Mesenteric fat pad (tissue), 1 donor: Measurements from ENCODE around the gene NTNG2. TPM values are rescaled to one million over a fixed set of nuclear protein-coding genes. Genes with fewer than 3 reads are reported as not detected.

ENCODE experiments used
- DNase-seq: peaks from one replicate; pipeline ENCODE4 v3.0.0-alpha.2; 2020; ENCODE audit warnings: low spot score
- total RNA-seq: library from RNA; stranded (reverse); fragmentation: NEBNext Ultra II Directional; extraction: Animal tissue kit (Norgen Biotek cat#: 25700); gene quantifications from one replicate; pipeline ENCODE4 v1.2.1, GENCODE V29; 2021
- donor health status: DM: yes; HTN: yes; CAD: no.

NTNG2 gene
- total RNA-seq, 1 donor from 2014 or later = 2.0 TPM

DNA sequence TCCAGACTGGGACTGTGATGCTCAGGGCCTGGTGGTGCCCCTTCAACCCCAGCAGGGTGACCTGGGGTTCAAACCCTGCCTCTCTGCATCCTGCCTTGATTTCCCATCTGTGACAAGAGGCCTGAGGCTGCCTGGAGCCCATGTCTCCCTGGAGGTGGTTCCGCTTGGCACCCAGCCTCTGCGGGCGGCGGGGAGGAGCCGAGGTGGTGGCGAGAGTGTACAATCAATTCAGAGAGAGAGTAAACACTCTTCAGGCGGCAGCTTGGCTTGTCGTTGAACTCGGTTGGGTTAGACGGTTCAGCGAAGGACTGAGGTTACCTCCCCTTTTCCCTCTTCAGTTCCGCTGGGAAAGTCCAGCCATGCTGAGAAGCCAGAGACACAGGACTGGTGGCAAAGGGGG is 39.3 kb downstream of the NTNG2 start:
- no peak for DNase-seq

DNA sequence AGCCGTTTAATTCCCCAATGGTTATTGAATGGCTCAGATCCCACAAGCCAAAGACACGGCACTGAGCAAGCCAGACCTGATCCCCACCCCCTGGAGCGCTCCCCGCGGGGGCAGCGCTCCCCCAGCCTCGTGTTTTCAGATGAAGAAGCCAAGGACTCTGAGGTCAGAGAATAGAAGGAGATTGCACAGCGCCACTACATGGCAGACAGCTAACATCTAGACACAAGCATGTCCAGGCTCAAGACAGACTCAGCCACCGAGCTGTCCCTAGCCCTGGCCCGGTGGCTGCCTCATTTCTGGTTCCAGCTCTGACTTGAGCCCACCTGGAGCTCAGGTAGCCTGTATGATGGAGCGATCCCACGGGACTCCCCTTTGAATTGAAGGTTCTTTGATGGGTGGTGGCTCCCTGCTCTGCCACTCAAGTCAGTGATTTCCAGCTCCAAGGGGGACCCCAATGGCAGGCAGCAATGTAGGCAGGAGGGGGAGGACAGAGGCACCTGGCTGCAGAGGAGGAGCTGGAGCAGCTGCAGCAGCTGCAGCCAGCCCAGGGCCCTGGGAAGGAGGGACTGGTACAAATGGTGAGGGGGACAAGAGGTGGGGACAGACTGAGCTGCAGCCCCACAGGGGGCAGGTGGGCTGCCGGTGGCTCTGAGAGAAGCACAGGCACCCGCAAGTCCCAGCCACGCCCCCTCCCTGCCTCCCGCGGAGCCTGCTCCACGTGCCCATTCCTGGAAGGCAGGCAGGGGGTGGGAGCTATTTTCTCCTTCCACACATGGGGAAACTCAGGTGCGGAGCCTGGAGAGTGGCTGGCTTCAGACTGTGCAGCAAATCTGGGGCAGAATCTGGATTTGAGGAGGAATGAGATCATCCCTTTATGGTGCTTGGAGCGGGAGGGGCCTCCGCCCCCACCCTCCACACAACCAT is 40.2 kb downstream of the NTNG2 start:
- DNase-seq = no peak

DNA sequence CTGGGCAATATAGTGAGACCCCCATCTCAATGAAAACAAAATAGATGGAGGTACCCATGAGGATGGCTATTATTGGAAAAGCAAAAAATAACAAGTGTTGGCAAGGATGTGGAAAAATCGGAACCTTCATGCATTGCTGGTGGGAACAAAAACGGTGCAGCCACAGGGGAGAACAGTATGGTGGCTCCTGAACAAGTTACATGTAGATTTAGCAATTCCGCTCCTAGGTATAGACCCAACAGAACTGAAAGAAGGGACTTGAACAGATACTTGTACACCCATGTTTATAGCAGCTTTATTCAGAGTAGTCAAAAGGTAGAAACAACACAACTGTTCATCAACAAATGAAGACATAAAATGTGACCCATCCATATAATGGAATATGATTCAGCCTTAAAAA is 43.0 kb downstream of the NTNG2 start:
- no peak for DNase-seq

DNA sequence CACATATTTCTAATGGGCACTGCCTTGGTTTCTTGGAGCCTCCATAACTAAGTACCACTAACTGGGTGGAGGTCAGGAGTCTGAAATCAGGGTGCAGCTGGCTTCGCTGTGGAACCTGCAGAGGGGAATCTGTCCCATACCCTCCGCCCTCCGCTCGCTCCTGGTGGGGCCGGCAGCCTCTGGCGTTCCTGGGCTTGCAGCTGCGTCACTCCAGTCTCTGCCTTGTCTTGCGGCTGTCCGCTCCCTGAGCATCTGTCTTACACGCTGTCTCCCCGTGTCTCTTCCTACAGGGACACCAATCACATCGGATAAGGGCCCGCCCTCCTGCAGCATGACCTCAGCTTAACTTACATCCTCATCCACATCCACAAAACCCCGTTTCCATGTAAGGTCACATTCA is 45.4 kb downstream of the NTNG2 start:
- DNase-seq = no peak

DNA sequence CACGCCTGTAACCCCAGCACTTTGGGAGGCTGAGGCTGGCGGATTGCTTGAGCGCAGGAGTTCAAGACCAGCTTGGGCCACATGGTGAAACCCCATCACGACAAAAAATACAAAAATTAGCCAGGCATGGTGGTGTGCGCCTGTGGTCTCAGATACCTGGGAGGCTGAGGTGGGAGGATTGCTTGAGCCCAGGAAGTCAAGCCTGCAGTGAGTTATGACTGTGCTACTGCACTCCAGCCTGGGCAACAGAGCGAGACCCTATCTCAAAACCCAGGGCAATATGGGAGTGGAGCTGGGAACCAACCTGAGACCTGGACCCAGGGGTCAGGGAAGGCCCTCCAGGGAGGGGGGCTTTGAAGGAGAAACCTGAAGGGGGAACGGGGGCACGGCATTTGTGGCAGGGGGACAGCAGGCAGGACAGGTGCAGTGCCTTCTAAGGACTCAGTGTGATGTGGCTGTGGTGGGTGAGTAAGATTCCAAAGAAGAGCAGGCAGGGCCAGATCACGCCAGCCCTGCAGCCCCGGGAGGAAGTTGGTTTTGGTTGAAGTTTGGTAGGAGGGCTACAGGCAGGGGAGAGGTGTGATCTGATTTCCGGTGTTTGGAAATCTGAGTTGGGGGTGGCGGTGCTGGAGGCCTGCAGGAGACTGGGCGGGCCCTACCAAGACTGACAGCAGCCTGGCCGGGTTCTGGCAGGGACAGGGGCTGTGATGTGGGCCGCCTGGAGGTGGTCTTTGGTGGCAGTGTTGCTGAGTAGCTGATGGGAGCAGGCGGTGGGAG is 46.2 kb downstream of the NTNG2 start:
- no peak for DNase-seq

DNA sequence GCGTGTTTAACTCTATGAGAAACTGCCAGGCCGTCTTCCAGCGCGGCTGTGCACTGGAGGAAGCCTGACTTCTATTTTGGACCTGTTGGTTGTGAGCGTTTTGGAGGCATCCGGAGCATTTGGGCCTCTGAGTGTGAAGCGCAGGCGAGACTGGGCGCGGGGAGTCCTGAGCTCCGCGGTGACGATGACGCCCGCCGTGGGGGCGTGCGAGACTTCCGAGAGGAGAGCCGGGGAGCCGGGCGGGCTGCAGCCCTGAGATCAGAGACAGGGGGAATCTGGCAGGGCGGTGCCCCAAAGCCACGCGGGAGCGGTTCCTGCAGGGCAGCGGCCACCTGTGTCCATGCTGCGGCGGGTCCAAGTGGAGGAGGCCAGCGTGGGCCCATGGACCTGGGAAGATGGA is 47.4 kb downstream of the NTNG2 start:
- DNase-seq = no peak

DNA sequence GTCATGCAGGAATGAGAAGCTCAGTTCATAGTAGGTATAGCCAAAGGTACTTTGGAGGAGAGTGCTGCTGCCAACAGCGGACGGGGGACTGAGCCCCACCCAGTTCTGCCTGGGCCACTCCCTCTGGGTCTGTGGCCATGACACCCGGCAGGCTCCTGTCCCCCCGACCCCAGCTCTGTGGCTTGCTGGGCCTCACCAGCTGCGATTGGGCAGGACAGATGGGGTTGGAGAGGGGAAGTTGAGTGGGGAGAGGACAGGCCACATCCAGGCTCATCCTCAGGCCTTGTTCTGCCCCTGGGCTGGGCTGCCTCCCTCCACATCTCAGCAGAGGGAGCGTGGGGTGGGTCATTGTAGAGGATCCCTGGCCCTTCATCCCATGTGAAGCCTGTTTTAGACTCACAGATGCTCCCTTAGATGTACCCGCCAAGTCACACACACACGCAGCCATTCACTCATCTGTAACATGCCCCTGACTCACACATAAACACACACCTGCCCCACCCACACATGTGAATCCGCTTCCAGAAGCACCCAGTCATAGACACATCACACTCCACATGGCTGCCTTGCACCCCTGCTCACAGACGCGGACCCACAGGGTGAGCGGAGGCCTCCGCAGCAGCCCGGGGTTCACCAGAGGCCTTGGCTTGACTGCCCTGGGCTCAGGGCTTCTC is 48.8 kb downstream of the NTNG2 start:
- no peak for DNase-seq

DNA sequence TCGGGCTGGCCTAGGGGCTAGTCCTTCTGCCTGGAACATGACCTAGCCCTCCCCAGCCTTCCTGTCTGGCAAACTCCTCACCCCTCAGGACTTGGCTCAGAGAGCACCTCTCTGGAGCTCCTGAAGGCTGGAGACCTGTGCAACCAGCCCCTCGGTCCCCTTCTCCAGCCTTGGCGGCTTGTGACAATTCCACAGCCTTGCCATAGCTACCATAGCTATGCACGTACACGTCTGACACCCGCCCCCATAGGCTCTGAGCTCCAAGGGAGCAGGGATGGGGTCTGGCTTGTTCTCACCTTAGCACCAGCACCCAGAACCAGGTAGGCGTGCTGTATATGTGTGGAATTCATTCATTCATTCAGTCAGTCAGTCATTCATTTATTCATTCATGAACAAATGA is 49.7 kb downstream of the NTNG2 start:
- DNase-seq = no peak

DNA sequence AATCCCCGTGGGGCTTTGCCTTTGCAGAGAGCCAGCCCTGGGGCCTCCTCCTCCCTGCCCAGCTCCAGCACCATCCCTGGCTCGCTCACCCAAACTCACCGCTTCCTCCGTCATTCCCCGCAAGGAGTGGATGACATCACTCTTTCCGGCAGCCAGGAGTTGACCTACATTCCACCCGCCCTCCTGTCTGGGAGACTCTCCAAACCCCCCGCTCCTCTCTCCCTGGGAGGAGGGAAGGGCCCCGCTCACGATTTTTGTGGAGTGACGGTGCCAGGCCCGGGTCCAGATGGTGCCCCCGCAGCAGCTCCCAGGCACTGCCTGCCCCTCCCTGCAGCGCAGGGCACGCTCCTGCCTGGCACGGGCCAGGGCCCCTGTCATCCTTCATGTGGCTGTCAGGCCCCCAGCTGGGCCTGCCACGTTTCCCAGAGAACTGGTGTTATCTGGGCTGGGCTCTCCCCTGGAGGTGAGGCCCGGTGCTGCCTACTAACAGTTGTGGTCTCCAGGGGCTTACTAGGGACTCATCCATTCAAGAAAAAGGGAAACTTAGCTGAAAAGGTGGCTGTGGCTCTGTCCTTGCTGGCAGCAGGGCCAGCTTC is 52.3 kb downstream of the NTNG2 start:
- DNase-seq = no peak

DNA sequence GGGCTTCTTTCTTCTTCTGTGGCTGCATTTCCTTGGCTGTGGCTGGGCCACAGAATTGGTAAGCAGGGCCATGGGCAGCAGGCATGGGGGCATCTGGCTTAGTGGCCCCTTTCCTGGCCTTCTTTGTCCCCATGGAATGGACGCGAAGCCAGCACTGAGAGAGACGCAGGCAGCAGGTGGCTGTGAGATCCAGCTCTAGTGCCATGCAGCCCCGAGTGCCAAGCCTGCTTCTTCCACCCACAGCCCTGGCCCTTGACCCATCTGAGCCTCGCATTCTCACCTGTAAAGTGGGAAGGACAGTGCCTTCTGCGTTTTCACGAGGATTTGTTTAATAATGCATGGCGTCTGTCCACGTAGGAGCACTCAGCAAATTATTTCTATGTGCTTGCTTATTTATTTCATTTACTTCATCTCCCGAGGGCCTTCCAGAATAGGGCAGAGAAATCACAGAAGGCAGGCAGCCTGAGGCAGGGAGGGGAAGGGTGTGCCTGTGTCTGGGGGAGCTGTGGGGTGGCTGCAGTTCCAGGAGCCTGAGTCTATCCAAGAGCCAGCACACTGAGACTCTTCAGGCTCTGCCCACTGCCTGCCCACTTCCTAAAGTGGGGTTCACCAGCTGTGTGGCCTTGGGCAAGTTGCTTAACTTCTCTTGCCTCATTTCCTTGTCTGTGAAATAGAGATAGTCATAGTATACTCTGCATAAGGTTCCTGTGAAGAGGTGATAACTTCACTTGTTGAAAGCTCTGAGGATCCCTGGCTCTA is 55.2 kb downstream of the NTNG2 start:
- DNase-seq = no peak

DNA sequence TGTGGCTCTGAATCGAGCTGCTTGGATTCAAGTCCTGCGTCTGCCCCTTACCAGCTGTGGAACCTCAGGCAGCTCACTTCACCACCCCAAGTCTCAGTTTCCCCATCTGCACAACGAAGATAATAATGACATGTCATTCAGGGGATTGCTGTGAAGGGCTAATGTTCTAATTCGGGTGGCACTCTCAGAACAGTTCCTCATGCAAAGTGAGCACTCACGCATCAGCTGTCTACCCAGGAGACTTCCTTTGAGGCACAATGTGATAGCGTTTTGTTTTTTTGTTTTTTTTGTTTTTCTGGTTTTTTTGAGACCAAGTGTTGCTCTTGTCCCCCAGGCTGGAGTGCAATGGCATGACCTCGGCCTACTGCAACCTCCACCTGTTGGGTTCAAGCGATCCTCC is 56.4 kb downstream of the NTNG2 start:
- no peak for DNase-seq

DNA sequence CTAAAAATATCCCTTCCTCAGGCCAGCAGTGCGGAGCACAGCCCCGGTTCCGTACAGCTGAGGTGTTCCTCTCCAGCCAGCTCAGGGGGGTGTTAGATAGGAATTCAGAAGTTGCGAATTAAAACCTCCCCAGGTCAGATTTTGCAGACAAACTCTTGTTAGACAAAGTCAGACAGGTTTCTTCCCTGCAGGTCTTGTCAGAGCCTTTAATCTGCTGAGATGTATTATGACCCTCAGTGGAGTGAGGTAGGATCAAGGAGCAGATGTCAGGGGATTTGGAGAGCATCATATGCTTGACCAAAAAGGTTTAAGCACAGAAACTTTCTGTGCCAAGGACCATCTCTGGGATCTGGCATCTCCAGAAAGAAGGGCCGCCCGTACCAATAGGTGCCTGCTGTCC is 60.1 kb downstream of the NTNG2 start:
- DNase-seq = no peak

DNA sequence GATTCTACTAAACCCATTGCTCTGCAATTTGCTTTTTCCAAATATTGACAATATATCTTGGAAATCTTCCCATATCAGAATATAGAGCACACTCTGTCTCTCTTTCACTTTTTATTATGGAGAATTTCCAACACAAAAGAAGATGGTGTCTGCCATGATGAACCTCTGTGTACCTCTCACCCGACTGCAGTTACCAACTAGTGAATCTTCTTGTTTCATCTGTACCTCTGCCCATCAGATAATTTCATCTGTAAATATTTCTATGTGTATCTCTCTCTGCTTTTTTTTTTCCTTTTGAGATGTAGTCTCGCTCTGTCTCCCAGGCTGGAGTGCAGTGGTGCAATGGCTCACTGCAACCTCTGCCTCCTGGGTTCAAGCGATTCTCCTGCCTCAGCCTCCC is 62.8 kb downstream of the NTNG2 start:
- no peak for DNase-seq

DNA sequence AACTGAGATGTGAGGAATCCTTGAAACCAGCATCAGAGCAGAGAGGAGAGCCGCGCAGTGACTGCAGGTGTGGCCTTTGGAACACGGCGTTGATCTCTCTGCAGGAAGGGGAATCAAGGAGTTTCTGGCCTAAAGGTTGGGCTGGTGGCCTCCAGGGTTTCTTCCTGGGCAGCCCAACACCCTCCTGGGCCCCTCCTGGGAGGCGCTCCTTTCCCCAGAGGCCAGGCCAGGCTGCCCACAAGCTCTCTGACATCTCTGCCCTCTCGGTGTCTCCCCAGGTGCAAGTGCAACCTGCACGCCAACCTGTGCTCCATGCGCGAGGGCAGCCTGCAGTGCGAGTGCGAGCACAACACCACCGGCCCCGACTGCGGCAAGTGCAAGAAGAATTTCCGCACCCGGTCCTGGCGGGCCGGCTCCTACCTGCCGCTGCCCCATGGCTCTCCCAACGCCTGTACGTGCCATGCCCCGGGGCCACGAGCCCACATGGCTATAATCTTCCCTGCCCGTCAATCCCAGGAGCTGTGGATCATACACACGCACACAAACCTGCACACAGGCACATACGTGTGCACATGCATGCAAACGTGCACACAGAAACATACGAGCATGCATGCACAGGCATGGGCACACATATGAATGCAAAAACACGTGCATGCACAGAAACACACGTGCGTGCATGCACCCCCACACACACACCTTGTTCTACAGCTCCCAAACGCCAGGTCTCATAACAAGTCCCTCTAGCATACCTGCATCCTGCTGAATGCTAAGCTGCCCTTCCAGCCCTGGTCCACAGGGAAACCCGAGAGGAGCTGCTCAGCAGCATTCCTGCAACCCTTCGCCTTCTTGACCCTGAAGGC is 64.9 kb downstream of the NTNG2 start:
- no peak for DNase-seq

DNA sequence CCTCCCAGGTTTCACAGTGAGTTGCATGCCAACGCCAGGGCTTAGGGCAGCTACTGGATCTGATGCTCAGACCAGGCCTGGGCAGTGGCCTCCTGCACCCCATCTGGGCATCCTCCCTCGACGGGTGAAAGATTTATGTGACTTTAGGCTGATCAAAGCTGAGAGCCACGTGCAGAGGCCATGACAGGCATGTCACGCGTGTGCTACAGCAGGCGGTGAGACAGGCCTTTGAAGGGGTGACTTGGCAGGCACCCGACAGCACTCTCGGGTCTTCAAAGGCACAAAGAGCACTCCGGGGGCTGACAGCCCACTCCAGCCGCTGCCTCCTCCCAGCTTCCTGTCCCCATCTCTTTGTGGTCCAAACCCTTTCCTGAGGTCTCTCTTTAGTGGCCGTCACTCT is 66.2 kb downstream of the NTNG2 start:
- DNase-seq = no peak

DNA sequence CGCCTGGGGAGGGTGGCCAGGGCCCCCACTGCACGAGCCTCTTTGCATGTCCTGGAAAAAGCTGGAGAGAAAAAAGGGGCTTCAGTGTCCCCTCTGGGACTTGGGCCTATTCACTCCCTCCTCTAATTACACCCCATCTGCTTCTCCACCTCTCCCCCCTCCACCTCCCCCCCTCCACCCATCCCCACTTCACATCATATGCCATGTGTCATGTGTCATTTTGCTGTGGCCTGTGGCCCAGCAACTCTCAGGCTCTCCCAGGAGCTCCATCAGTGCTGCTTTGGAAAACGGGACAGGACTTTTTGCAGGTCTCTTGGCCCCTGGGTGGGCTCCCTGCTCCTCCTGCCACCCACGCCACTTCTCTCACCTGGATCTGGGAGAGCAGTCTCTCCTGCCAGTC is 68.7 kb downstream of the NTNG2 start:
- DNase-seq = no peak

DNA sequence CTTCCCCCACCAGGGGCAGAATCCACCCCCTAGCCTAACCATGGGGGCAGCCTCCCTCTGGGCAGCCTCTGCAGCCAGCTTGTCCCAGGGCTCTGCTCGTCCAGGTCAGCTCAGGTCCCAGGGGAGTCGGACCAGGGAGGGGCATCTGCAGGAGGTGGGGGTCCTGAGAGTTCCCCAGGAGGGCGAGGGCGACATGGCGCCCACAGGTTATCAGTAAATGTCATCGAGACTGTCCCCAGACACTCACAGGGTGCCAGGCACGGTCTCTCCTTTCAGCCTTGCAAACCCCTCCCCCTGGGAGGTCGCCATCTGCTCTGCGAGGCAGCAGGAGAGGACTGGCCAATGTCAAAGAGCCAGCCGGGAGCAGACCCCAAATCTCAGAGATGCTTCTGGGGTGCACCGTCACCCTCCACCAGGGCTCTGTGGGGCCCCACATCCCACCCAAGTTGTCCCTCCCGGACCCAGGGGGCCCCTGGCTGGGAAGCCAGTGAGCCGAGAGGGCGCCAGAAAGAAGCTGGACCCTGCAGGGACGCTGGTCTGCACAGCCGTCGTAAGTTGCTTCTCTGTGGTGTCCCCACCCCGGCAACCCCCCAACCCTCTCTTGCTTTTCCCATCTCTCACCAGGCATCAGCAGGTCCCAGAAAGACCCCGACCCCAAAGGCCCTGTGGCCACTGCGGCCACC is 69.3 kb downstream of the NTNG2 start:
- no peak for DNase-seq

DNA sequence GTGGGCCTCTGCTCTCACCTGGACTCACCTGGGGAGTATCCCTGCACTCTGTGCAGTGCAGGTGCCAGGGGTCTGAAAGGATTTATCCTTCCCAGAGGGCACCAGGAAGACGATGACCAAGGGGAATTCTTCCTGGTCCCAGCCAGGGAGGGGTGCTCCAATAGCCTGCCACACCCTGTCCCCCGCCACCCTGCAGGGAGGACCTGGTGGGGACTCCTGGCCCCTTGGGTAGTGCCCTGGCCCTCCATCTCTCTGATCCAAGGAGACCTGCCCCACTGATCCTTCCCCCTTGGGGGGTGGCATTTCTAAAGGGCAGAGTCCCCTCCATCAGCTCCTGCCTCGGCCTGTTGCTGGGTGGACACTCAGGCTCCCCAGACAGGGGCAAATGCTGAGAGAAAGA is 70.7 kb downstream of the NTNG2 start:
- no peak for DNase-seq

DNA sequence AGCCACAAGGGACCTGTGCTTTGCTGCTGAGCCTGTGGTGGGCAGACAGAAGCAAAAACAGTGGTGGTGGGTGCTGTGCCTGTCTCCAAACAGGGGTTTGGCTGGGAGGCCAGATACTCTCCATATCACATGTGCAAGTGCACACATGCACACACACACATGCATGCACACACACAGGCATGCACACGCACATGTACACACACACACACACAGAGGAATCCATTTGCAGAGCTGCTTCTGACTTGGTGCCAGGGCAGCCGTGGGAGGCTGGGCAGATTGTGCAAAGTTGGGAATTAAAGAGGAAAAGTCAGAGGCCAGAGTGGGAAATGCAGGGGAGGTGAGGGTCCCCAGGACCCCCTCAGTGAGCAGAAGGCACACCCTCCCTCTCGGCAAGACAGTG is 71.3 kb downstream of the NTNG2 start:
- no peak for DNase-seq
